Mesenchymal stem cell (in vitro differentiated cells and primary cell): ENCODE data around the gene GAREM1.

Experiments
- DNase-seq: peaks from one replicate; pipeline ENCODE4 v3.0.0-alpha.2; 2013
- H2AFZ ChIP-seq: one replicate; pipeline ENCODE4 v1.6.1; 2013; ENCODE audit warnings: low read depth, mild to moderate bottlenecking, control low read depth, inconsistent platforms, low read length, moderate library complexity
- H2AK5ac ChIP-seq: 2 replicates; pipeline ENCODE4 v1.6.1; 2013; ENCODE audit warnings: low read length, moderate library complexity, mild to moderate bottlenecking, inconsistent platforms; ENCODE audit not compliant: severe bottlenecking
- H2BK120ac ChIP-seq: one replicate; pipeline ENCODE4 v1.6.1; 2013; ENCODE audit warnings: low read depth, mild to moderate bottlenecking, inconsistent platforms, low read length, moderate library complexity
- H2BK12ac ChIP-seq, 2 experiments: one replicate each; pipeline ENCODE4 v1.6.1; 2013; ENCODE audit warnings: inconsistent platforms in 2 of 2, low read length in 2 of 2, mild to moderate bottlenecking in 2 of 2, moderate library complexity in 2 of 2, control low read depth in 1 of 2
- H2BK15ac ChIP-seq: one replicate; pipeline ENCODE4 v1.6.1; 2013; ENCODE audit warnings: mild to moderate bottlenecking, low read depth, inconsistent platforms; ENCODE audit not compliant: poor library complexity, severe bottlenecking
- H2BK5ac ChIP-seq: 2 replicates; pipeline ENCODE4 v1.6.1; 2013; ENCODE audit warnings: low read depth, mild to moderate bottlenecking, low read length, control low read depth, inconsistent platforms; ENCODE audit not compliant: poor library complexity, severe bottlenecking
- H3K14ac ChIP-seq, 2 experiments: one replicate each; pipeline ENCODE4 v1.6.1; 2013; ENCODE audit warnings: inconsistent platforms in 2 of 2, low read length in 2 of 2, control low read depth in 1 of 2, mild to moderate bottlenecking in 1 of 2, moderate library complexity in 1 of 2
- H3K18ac ChIP-seq, 2 experiments: one replicate each; pipeline ENCODE4 v1.6.1; 2013; ENCODE audit warnings: inconsistent platforms in 2 of 2, low read length in 2 of 2, control low read depth in 1 of 2, low read depth in 1 of 2, mild to moderate bottlenecking in 1 of 2
- H3K23ac ChIP-seq, 2 experiments: one replicate each; pipeline ENCODE4 v1.6.1; 2013; ENCODE audit warnings: inconsistent platforms in 2 of 2, low read length in 2 of 2, mild to moderate bottlenecking in 2 of 2, moderate library complexity in 2 of 2, control low read depth in 1 of 2
- H3K27ac ChIP-seq: 2 replicates; pipeline ENCODE4 v1.5.1; 2013; ENCODE audit warnings: mild to moderate bottlenecking, moderate library complexity, low read length, control low read depth, inconsistent platforms; ENCODE audit not compliant: poor library complexity, severe bottlenecking
- H3K27me3 ChIP-seq, 2 experiments: 2 replicates each; pipeline versions ENCODE4 v1.6.1 to v1.7.0; 2013; ENCODE audit warnings: low read length in 2 of 2, mild to moderate bottlenecking in 2 of 2, moderate library complexity in 2 of 2, control low read depth in 1 of 2, inconsistent platforms in 1 of 2; ENCODE audit not compliant: control insufficient read depth in 1 of 2, insufficient read depth in 1 of 2
- H3K36me3 ChIP-seq, 2 experiments: 2 replicates each; pipeline versions ENCODE4 v1.6.1 to v1.7.0; 2013; ENCODE audit warnings: low read length in 2 of 2, control low read depth in 1 of 2, inconsistent platforms in 1 of 2, low read depth in 1 of 2, mild to moderate bottlenecking in 1 of 2; ENCODE audit not compliant: insufficient read depth in 2 of 2, control insufficient read depth in 1 of 2
- H3K4ac ChIP-seq, 2 experiments: one replicate each; pipeline ENCODE4 v1.6.1; 2013; ENCODE audit warnings: inconsistent platforms in 2 of 2, low read length in 2 of 2, mild to moderate bottlenecking in 2 of 2, moderate library complexity in 2 of 2, control low read depth in 1 of 2, low read depth in 1 of 2
- H3K4me1 ChIP-seq: 2 replicates; pipeline ENCODE4 v1.6.1; 2013; ENCODE audit warnings: low read depth, low read length, control low read depth; ENCODE audit not compliant: control insufficient read depth, insufficient read depth
- H3K4me2 ChIP-seq: 2 replicates; pipeline ENCODE4 v1.6.1; 2013; ENCODE audit warnings: low read length, mild to moderate bottlenecking, inconsistent platforms; ENCODE audit not compliant: poor library complexity, severe bottlenecking
- H3K4me3 ChIP-seq, 2 experiments: 2 replicates each; pipeline versions ENCODE4 v1.5.1 to v1.7.0; 2013; ENCODE audit warnings: low read length in 2 of 2, mild to moderate bottlenecking in 2 of 2, control low read depth in 1 of 2, low read depth in 1 of 2; ENCODE audit not compliant: insufficient read depth in 1 of 2
- H3K79me1 ChIP-seq: replicated peaks from 2 replicates; pipeline ENCODE4 v1.6.1; 2013; ENCODE audit warnings: mild to moderate bottlenecking, control low read depth, low read length, inconsistent platforms; ENCODE audit not compliant: poor library complexity, severe bottlenecking
- H3K9ac ChIP-seq: 2 replicates; pipeline ENCODE4 v1.7.0; 2013; ENCODE audit warnings: mild to moderate bottlenecking, low read length, moderate library complexity
- H3K9me3 ChIP-seq: 2 replicates; pipeline ENCODE4 v1.7.0; 2013; ENCODE audit warnings: mild to moderate bottlenecking, low read length; ENCODE audit not compliant: control insufficient read depth
- H4K8ac ChIP-seq: one replicate; pipeline ENCODE4 v1.6.1; 2013; ENCODE audit warnings: inconsistent platforms, mild to moderate bottlenecking, low read length, moderate library complexity
- H4K91ac ChIP-seq: one replicate; pipeline ENCODE4 v1.6.1; 2013; ENCODE audit warnings: mild to moderate bottlenecking, low read length, inconsistent platforms
- WGBS: methylation state at CpG from one replicate; pipeline ENCODE4 v1.1.7; 2013; ENCODE audit warnings: mixed read lengths; 5-methylcytosine and 5-hydroxymethylcytosine counted together

Gene GAREM1

DNA sequence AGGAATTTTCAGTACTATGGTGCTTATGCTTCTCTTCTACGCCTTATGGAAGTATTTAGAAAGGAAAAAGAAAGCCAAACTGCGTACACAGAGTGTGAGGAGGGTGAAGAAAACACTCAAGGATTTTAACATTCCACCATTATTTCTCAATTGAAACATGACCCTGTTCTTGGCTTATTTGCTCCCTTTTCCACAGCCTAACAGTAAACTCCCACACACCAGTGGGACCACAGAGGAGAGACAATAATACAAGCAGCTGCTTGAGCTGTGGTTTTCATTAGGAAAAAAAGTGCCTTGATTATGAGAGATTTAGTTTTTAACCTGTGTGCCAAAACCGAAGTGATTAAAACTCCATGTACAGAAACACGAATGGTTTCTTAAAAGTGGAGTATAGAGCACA is 146.5 kb downstream of the GAREM1 start:
- no peak overlapping the region for H3K4ac ChIP-seq

DNA sequence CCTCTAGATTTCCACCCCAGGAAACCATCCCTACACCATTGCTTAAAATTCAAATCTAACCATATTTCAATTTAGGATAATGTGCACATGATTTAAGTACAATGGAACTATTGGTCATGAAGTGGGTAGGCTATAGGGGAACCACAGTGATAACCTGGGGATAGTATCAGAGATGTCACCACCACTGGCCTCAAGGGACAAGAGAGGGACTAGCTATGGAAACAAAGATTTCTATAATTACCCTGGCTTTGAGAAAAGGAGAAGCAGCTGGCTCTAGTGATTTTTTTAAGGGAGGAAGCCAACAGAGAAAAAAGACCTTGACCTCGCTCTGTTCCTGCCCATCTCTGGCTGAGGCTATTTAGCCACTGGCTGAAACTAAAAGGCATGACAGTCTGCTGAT is 148.9 kb downstream of the GAREM1 start:
- Histone ChIP-seq H3K9me3 (no peaks in the 10 kb centered on the region), H3K18ac (no peak overlapping the region), H2BK5ac (no peak overlapping the region), H3K4me3 (no peak overlapping the region), H2BK12ac (no peak overlapping the region), H3K23ac (no peak overlapping the region), H3K14ac (no peak overlapping the region), H3K27me3 (no peaks in the 10 kb centered on the region), H3K9ac (no peak overlapping the region), H2BK120ac (no peak overlapping the region), H3K4me1 (peaks cover 4% of the 10 kb centered on the region), H3K27ac (no peak overlapping the region), H2BK15ac (no peak overlapping the region), H4K91ac (no peak overlapping the region), H2AFZ (no peak overlapping the region), H3K4ac (no peak overlapping the region), H3K4me2 (no peak overlapping the region), H2AK5ac (no peak overlapping the region), H3K79me1 (peaks cover 6% of the 10 kb centered on the region), H3K36me3 (no peaks in the 10 kb centered on the region), H4K8ac (peak overlapping the region; percentile 47)
- DNase-seq, result no peak
- 96% methylated on average over 1 of the region's 1 CpG for WGBS

More for the DNA sequence above, 146.5 kb downstream of the GAREM1 start:
- Histone ChIP-seq H2BK120ac (no peak overlapping the region), H3K27me3 (no peaks in the 10 kb centered on the region), H3K18ac (no peak overlapping the region), H4K91ac (no peak overlapping the region), H3K14ac (no peak overlapping the region), H3K36me3 (no peaks in the 10 kb centered on the region), H2BK15ac (no peak overlapping the region), H3K4me3 (peak overlapping the region in 1 of 2 experiments; percentile 31), H3K4me2 (no peak overlapping the region), H3K79me1 (peaks cover 3% of the 10 kb centered on the region), H3K9ac (peak overlapping the region; percentile 46), H3K23ac (no peak overlapping the region), H3K27ac (no peak overlapping the region), H2AK5ac (no peak overlapping the region), H2BK5ac (no peak overlapping the region), H2BK12ac (no peak overlapping the region), H3K9me3 (no peaks in the 10 kb centered on the region), H3K4me1 (no peaks in the 10 kb centered on the region), H2AFZ (no peak overlapping the region), H4K8ac (no peak overlapping the region)
- DNase-seq, result no peak
- WGBS, result 96% methylated on average over 4 of the region's 4 CpGs

DNA sequence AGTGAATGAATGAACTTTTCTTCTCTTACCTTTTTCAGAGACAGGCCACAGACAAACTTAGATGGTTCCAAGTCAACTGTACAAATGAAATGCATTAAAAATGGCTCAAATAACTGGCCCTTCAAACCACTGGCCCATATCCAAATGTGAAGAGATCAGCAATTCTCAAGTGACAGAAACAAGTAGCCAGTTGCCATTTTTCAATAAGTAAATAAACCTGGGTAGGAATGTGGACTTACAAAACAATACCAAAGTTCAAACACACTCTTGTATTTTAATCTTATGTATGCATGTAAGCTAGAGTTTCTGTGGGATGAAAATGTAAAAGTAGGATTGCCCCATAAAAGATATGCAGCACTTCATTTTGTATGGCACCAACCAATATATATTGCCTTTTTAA is 151.6 kb downstream of the GAREM1 start:
- Histone ChIP-seq H3K4me2 (no peak overlapping the region), H3K4ac (no peak overlapping the region), H2AK5ac (no peak overlapping the region), H3K79me1 (peaks cover 6% of the 10 kb centered on the region), H2BK12ac (no peak overlapping the region), H4K91ac (no peak overlapping the region), H2BK120ac (no peak overlapping the region), H3K4me3 (no peak overlapping the region), H3K9ac (no peak overlapping the region), H4K8ac (no peak overlapping the region), H2AFZ (no peak overlapping the region), H2BK5ac (no peak overlapping the region), H3K18ac (no peak overlapping the region), H2BK15ac (no peak overlapping the region), H3K27me3 (no peaks in the 10 kb centered on the region), H3K14ac (no peak overlapping the region), H3K27ac (no peak overlapping the region), H3K9me3 (no peaks in the 10 kb centered on the region), H3K4me1 (peaks cover 4% of the 10 kb centered on the region), H3K36me3 (no peaks in the 10 kb centered on the region), H3K23ac (no peak overlapping the region)
- DNase-seq, result no peak

DNA sequence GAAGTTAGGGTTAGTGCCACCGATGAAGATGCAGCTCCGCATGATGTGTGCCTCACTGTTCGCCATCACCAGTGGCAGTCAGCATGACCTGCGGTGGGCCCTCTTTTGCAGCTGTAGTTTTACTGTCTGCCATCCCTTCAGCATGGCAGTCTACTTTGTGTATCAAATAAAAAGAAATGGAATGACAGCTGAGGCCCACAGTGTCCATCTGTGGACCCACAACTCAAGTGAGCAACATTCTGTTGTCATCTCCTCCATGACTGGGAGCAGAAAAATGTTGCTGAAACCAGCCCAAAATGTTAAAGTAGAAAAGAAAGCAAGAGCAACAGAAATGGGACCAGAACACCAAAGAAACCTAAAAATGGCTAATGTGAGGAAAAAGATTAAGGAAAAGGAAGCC is 152.1 kb downstream of the GAREM1 start:
- Histone ChIP-seq H2BK15ac (no peak overlapping the region), H3K9ac (no peak overlapping the region), H3K79me1 (peaks cover 6% of the 10 kb centered on the region), H3K14ac (peak overlapping the region in 1 of 2 experiments; percentile 70), H3K27me3 (no peaks in the 10 kb centered on the region), H3K9me3 (no peaks in the 10 kb centered on the region), H2AK5ac (no peak overlapping the region), H3K23ac (no peak overlapping the region), H3K4me2 (no peak overlapping the region), H4K8ac (no peak overlapping the region), H3K4me1 (peaks cover 4% of the 10 kb centered on the region), H3K18ac (peak overlapping the region; percentile 72 to 82), H3K4me3 (no peak overlapping the region), H2BK120ac (no peak overlapping the region), H3K36me3 (no peaks in the 10 kb centered on the region), H3K27ac (no peak overlapping the region), H2AFZ (no peak overlapping the region), H3K4ac (peak overlapping the region; percentile 50 to 60), H4K91ac (no peak overlapping the region), H2BK12ac (peak overlapping the region; percentile 3 to 85), H2BK5ac (no peak overlapping the region)
- DNase-seq, result no peak
- 96% methylated on average over 4 of the region's 4 CpGs for WGBS
